Measurements from ENCODE around the gene TNFRSF21. TPM values are rescaled to one million over a fixed set of nuclear protein-coding genes. Genes with fewer than 3 reads are reported as not detected.
"Not testable (repeated sequence)": the region's sequence is repeated elsewhere in the genome, so short reads cannot be mapped to it uniquely, and the experiment has no call there.

Gene TNFRSF21
- total RNA-seq, 4 donors from 2014 or later: 3.3 to 7.4 (median 3.9) TPM

DNA sequence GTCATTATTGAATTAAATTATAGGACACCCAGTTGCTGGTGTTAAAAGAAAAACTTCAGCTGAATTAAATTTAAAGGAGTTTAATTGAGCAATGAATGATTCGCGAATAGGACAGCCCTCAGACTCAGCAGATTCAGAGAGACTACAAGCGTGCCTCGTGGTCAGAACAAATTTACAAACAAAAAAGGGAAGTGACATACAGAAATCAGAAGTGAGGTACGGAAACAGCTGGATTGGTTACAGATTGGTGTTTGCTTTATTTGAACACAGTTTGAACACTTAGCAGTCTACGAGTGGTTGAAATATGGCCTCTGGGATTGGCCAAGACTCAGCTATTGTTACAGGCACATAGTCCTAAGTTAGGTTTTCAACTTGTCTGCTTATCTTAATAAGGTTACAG is 25.8 kb upstream of the TNFRSF21 start:
- Histone ChIP-seq H3K9me3 (no peaks in the 10 kb centered on the region), H3K27me3 (no peaks in the 10 kb centered on the region), H3K27ac (no peak overlapping the region), H3K4me3 (no peak overlapping the region), H3K4me1 (no peaks in the 10 kb centered on the region), H3K36me3 (no peaks in the 10 kb centered on the region)
- TF ChIP-seq POLR2A (IDR thresholded peaks at IDR 0.05) (no peak), POLR2AphosphoS5 (IDR thresholded peaks at IDR 0.05) (no peak), EP300 (IDR thresholded peaks at IDR 0.05) (no peak)
- TF ChIP-seq, protein P1, sequence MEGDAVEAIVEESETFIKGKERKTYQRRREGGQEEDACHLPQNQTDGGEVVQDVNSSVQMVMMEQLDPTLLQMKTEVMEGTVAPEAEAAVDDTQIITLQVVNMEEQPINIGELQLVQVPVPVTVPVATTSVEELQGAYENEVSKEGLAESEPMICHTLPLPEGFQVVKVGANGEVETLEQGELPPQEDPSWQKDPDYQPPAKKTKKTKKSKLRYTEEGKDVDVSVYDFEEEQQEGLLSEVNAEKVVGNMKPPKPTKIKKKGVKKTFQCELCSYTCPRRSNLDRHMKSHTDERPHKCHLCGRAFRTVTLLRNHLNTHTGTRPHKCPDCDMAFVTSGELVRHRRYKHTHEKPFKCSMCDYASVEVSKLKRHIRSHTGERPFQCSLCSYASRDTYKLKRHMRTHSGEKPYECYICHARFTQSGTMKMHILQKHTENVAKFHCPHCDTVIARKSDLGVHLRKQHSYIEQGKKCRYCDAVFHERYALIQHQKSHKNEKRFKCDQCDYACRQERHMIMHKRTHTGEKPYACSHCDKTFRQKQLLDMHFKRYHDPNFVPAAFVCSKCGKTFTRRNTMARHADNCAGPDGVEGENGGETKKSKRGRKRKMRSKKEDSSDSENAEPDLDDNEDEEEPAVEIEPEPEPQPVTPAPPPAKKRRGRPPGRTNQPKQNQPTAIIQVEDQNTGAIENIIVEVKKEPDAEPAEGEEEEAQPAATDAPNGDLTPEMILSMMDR (IDR thresholded peaks at IDR 0.05): no peak
- 61% methylated on average over 6 of the region's 6 CpGs for WGBS
- DNase-seq (ENCODE audit: low spot score in 2 of 2): no peak

DNA sequence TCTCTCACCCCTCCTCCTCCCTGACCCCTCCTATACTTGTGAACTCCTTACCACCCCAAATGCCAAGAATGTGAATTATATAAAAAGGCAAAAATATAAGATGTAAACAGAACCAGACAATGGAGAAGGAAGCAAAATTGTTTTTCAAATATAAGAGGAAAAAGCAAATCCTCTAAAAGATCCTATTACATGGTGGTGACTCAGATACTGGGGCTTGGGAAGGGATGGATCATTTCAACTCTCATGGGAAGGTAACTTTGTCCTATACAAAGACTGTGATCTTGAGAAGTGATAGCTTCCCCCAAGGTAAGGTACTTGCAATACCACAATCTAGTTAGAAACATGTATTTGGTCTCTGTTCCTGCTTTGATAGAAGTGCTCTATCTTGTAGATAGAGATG is 24.6 kb upstream of the TNFRSF21 start:
- Histone ChIP-seq H3K27me3 (no peaks in the 10 kb centered on the region), H3K27ac (no peak overlapping the region), H3K4me3 (no peak overlapping the region), H3K4me1 (no peaks in the 10 kb centered on the region), H3K36me3 (no peaks in the 10 kb centered on the region), H3K9me3 (no peaks in the 10 kb centered on the region)
- DNase-seq (ENCODE audit: low spot score in 2 of 2): no peak
- TF ChIP-seq POLR2A (IDR thresholded peaks at IDR 0.05) (no peak), POLR2AphosphoS5 (IDR thresholded peaks at IDR 0.05) (no peak), EP300 (IDR thresholded peaks at IDR 0.05) (no peak)
- TF ChIP-seq, protein P1 (IDR thresholded peaks at IDR 0.05): no peak

GRCh38 chr6:47328606-47329005 is 18.9 kb upstream of the TNFRSF21 start:
- 87% methylated on average over 3 of the region's 3 CpGs for WGBS
- H3K36me3 ChIP-seq; H3K4me1 ChIP-seq; H3K4me3 ChIP-seq; H3K9me3 ChIP-seq; H3K27me3 ChIP-seq; H3K27ac ChIP-seq; DNase-seq (ENCODE audit: low spot score in 2 of 2): not testable (repeated sequence)

DNA sequence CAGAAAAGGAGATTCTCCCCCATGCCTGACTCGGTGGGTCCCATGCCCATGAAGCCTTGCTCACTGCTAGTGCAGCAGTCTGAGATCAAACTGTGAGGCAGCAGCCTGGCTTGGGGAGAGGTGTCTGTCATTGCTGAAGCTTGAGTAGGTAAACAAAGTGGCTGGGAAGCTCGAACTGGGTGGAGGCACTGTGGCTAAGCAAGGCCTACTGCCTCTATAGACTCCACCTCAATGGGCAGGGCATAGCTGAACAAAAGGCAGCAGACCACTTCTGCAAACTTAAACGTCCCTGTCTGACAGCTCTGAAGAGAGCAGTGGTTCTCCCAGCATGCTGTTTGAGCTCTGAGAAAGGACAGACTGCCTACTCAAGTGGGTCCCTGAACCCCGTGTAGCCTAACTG is 18.4 kb upstream of the TNFRSF21 start:
- H3K9me3 ChIP-seq; H3K4me3 ChIP-seq; H3K36me3 ChIP-seq; H3K4me1 ChIP-seq; H3K27ac ChIP-seq; DNase-seq (ENCODE audit: low spot score in 2 of 2); H3K27me3 ChIP-seq: not testable (repeated sequence)
- 83% methylated on average over 3 of the region's 4 CpGs for WGBS

DNA sequence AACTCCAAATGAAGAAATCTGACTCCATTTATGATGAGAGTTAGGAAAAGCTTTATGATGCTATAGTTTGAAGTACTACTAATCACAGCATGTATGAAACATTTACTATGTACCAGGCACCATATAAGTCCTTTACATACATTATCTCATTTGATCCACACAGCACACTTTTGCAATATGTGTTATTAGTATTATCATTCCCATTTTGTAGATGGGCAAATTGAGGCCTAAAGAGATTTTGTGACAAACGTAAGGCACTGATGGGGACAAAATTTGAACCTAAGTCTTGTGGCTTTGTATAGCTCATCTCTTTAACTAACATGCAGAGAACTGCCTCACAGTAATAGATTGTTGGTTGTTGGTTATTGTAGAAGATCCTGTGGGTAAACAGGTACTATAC is 14.2 kb upstream of the TNFRSF21 start:
- Histone ChIP-seq H3K27ac (no peak overlapping the region), H3K27me3 (no peaks in the 10 kb centered on the region), H3K4me3 (no peak overlapping the region), H3K4me1 (no peaks in the 10 kb centered on the region), H3K9me3 (no peaks in the 10 kb centered on the region), H3K36me3 (no peaks in the 10 kb centered on the region)
- no peak for DNase-seq (ENCODE audit: low spot score in 2 of 2)
- no peak for TF ChIP-seq POLR2A (IDR thresholded peaks at IDR 0.05)
- no peak for TF ChIP-seq POLR2AphosphoS5 (IDR thresholded peaks at IDR 0.05)
- TF ChIP-seq, protein P1 (IDR thresholded peaks at IDR 0.05): no peak
- TF ChIP-seq EP300 (IDR thresholded peaks at IDR 0.05): no peak
- 85% methylated on average over 1 of the region's 1 CpG for WGBS

- H3K4me3 ChIP-seq: no peak overlapping the region
- no peak overlapping the region for H3K27ac ChIP-seq
- DNase-seq (ENCODE audit: low spot score in 2 of 2): no peak
- no peaks in the 10 kb centered on the region for H3K36me3 ChIP-seq
- H3K4me1 ChIP-seq: no peaks in the 10 kb centered on the region
- no peaks in the 10 kb centered on the region for H3K9me3 ChIP-seq
- H3K27me3 ChIP-seq: no peaks in the 10 kb centered on the region
- TF ChIP-seq POLR2A (IDR thresholded peaks at IDR 0.05) (no peak), POLR2AphosphoS5 (IDR thresholded peaks at IDR 0.05) (no peak), EP300 (IDR thresholded peaks at IDR 0.05) (no peak)
- TF ChIP-seq, protein P1 (IDR thresholded peaks at IDR 0.05): no peak
- WGBS: 85% methylated on average over 2 of the region's 2 CpGs
Observed at GRCh38 chr6:47323321-47323720, 13.6 kb upstream of the TNFRSF21 start.
